HL-60 (cell line): Measurements from ENCODE around the gene INSRR.

Source experiments
- DNase-seq, 2 experiments: peaks; one replicate each; pipeline ENCODE4 v3.0.0-alpha.2; 2010 to 2020; ENCODE audit warnings: low read depth in 1 of 2, low spot score in 1 of 2
- H3K27ac ChIP-seq: fragments of 250-450 bp; sonication (Bioruptor Pico); replicated peaks from 2 replicates; pipeline ENCODE4 v1.5.1; 2020; ENCODE audit warnings: mild to moderate bottlenecking, moderate library complexity
- H3K27me3 ChIP-seq: fragments of 250-450 bp; sonication (Bioruptor Pico); 2 replicates; pipeline ENCODE4 v1.5.1; 2021; ENCODE audit warnings: mild to moderate bottlenecking, moderate library complexity; ENCODE audit not compliant: insufficient read depth, poor library complexity, severe bottlenecking
- H3K4me3 ChIP-seq: replicated peaks from 2 replicates; pipeline ENCODE4 v1.5.1; 2011; ENCODE audit warnings: mild to moderate bottlenecking, control low read depth, low read length; ENCODE audit not compliant: insufficient read depth
- GABPA ChIP-seq: IDR thresholded peaks from 2 replicates; pipeline ENCODE4 v1.6.1; 2012; ENCODE audit warnings: low read depth
- POLR2AphosphoS5 ChIP-seq: IDR thresholded peaks from 2 replicates; pipeline ENCODE4 v1.6.1; 2012; ENCODE audit warnings: low read depth
- SPI1 ChIP-seq: IDR thresholded peaks from 2 replicates; pipeline ENCODE4 v1.6.1; 2012; ENCODE audit warnings: low read depth, mild to moderate bottlenecking, borderline replicate concordance
- TF ChIP-seq, protein P1 (sequence below): IDR thresholded peaks from one replicate; pipeline ENCODE4 v1.5.1; 2011; ENCODE audit warnings: low read length, control low read depth, inconsistent platforms; ENCODE audit not compliant: insufficient read depth
- TF ChIP-seq, protein P2 (sequence below): IDR thresholded peaks from 2 replicates; pipeline ENCODE4 v1.6.1; 2012; ENCODE audit warnings: low read depth; ENCODE audit not compliant: insufficient replicate concordance

INSRR gene

DNA sequence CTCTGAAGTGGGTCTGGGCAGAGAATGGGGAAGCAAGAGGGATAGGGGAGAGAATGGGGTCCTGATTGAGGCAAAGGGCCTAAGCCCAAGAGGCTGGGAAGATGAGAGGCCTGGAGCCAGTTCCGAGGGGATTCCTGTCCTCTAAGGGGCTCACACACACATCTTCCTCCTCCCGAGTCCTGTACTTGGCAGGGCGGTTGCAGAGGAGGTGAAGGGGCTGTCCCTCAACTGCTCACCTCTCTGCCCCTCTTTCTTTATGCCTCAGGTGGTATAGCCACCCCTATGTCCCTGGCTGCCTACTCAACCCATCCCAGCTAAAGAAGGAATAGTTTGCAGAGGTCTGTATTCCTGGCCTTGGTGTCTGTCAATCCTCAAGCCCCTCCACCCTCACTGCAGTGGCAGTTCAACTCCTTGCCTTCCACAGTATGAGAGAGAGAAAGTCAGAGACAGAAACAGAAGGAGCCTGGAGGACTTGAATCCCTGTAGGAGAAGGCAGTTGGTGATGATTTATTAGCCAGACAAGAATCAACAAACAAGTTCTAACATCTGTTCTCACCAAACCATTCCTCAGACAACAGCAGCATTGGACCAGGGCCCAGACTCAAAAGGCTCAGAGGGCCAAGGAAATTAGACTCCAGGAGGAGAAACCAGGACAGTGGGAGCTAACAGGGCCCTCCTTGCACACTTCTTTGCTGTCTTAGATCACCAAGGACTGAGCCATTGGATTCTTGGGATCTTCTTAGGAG lies 53.0 kb downstream of the INSRR start:
- no peak overlapping the region for H3K4me3 ChIP-seq
- no peak overlapping the region for H3K27ac ChIP-seq
- no peak for DNase-seq
- TF ChIP-seq POLR2AphosphoS5 (no peak), GABPA (no peak)
- TF ChIP-seq, protein P1, sequence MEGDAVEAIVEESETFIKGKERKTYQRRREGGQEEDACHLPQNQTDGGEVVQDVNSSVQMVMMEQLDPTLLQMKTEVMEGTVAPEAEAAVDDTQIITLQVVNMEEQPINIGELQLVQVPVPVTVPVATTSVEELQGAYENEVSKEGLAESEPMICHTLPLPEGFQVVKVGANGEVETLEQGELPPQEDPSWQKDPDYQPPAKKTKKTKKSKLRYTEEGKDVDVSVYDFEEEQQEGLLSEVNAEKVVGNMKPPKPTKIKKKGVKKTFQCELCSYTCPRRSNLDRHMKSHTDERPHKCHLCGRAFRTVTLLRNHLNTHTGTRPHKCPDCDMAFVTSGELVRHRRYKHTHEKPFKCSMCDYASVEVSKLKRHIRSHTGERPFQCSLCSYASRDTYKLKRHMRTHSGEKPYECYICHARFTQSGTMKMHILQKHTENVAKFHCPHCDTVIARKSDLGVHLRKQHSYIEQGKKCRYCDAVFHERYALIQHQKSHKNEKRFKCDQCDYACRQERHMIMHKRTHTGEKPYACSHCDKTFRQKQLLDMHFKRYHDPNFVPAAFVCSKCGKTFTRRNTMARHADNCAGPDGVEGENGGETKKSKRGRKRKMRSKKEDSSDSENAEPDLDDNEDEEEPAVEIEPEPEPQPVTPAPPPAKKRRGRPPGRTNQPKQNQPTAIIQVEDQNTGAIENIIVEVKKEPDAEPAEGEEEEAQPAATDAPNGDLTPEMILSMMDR, result no peak
- no peaks in the 10 kb centered on the region for H3K27me3 ChIP-seq

DNA sequence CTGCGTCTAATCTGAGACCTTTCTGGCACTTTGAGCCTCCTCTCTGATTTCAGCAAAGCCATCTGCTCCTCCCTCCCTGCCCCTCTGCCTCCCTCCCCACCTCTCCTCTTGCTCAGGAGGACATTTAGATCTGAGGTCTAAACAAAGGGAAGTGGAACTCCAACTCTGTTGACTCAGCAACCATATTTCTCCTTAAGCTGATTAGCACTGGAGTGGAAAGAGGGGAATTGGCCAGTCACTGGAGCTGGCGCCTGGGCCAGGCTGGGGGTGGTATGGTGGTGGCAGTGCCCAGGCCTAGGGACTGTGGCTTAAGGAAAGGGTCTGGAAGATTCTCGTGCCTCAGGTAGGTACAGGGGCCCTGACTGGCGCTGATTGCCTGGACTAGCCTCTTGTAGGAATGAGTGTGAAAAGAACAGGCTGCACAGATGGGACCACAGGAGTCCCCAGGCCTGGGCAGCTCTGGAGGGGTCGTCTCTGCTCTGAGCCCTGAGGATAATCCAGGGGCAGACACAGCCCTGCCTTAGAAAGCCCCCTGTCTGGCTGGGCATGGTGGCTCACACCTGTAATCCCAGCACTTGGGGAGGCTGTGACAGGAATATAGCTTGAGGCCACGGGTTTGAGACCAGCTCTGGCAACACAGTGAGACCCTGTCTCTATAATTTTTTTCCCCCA lies 54.2 kb downstream of the INSRR start:
- no peaks in the 10 kb centered on the region for H3K27me3 ChIP-seq
- H3K4me3 ChIP-seq, result no peak overlapping the region
- peak; percentile 39 to 47 for DNase-seq
- TF ChIP-seq SPI1, result peak; percentile 60
- TF ChIP-seq, protein P1, result no peak
- no peak overlapping the region for H3K27ac ChIP-seq

DNA sequence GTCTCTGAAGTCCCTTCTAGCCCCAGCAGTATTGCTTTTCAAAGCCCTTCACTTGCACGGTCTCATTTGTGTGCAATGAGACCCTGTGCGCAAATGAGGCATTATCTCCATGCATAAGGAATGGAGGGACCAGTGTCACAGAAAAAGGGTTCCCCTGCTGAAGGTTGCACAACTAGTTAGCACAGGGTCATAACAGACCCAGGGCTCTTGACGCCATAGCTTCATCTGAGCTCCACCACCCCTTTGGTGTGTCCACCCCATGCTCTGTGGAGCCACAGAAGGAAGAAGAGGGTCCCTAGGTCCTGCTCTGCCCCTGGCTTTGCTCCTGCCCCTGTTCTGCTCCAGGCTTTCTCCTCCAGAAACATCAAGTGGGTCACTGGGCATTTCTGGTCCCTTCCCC lies 54.9 kb downstream of the INSRR start:
- DNase-seq, result no peak
- H3K27me3 ChIP-seq, result no peaks in the 10 kb centered on the region
- H3K27ac ChIP-seq, result no peak overlapping the region
- TF ChIP-seq GABPA (no peak), SPI1 (no peak), POLR2AphosphoS5 (no peak)
- TF ChIP-seq, protein P1, result no peak
- TF ChIP-seq, protein P2, sequence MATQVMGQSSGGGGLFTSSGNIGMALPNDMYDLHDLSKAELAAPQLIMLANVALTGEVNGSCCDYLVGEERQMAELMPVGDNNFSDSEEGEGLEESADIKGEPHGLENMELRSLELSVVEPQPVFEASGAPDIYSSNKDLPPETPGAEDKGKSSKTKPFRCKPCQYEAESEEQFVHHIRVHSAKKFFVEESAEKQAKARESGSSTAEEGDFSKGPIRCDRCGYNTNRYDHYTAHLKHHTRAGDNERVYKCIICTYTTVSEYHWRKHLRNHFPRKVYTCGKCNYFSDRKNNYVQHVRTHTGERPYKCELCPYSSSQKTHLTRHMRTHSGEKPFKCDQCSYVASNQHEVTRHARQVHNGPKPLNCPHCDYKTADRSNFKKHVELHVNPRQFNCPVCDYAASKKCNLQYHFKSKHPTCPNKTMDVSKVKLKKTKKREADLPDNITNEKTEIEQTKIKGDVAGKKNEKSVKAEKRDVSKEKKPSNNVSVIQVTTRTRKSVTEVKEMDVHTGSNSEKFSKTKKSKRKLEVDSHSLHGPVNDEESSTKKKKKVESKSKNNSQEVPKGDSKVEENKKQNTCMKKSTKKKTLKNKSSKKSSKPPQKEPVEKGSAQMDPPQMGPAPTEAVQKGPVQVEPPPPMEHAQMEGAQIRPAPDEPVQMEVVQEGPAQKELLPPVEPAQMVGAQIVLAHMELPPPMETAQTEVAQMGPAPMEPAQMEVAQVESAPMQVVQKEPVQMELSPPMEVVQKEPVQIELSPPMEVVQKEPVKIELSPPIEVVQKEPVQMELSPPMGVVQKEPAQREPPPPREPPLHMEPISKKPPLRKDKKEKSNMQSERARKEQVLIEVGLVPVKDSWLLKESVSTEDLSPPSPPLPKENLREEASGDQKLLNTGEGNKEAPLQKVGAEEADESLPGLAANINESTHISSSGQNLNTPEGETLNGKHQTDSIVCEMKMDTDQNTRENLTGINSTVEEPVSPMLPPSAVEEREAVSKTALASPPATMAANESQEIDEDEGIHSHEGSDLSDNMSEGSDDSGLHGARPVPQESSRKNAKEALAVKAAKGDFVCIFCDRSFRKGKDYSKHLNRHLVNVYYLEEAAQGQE, result no peak
- no peak overlapping the region for H3K4me3 ChIP-seq

DNA sequence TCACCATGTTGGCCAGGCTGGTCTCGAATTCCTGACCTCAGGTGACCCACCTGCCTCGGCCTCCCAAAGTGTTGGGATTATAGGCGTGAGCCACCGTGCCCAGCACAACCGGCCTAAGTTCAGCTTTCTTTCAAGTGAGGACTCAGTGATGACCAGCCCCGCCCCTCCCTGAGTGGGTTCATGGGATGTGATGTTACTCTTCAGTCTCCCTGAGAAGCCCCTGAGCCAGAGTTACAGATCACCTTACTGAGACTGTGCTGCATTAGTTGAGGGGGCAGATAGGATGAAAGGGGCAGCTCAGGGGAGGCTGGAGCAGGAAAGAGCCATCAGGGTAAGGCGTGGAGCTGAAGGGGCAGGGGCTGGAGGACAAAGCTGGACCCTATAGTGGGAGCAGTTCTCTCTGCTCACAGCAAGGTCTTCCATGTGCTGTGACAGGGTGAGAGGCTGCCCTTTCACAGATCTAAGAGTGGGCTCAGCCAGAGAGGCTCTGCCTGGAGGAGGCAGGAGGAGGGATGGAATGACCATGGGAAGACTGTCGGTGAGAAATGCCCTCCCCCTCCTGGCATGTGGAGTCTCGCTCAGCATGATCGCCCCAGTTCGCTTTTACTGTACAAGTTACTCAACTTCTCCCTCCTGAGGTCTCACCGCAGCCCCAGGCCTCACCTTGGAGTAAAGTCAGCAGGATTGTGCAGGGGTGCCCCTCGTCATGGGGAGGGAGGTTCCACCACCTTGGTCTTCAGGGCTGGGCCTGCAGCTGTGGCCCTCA lies 55.6 kb downstream of the INSRR start:
- H3K27ac ChIP-seq, result no peak overlapping the region
- no peak for DNase-seq
- no peak for TF ChIP-seq GABPA
- TF ChIP-seq, protein P2, result no peak
- TF ChIP-seq, protein P1, result no peak
- TF ChIP-seq POLR2AphosphoS5, result no peak
- no peak for TF ChIP-seq SPI1
- H3K27me3 ChIP-seq, result no peaks in the 10 kb centered on the region
- H3K4me3 ChIP-seq, result no peak overlapping the region
